ENCODE data around the gene CTDSPL. TPM values are rescaled to one million over a fixed set of nuclear protein-coding genes. Genes with fewer than 3 reads are reported as not detected.

The CTDSPL gene
- total and polyA plus RNA-seq, 2 of the 8 experiments (the other 6 are each of a cell fraction or from before 2014, with no cell fraction given), result 20.3 to 42.2 TPM

DNA sequence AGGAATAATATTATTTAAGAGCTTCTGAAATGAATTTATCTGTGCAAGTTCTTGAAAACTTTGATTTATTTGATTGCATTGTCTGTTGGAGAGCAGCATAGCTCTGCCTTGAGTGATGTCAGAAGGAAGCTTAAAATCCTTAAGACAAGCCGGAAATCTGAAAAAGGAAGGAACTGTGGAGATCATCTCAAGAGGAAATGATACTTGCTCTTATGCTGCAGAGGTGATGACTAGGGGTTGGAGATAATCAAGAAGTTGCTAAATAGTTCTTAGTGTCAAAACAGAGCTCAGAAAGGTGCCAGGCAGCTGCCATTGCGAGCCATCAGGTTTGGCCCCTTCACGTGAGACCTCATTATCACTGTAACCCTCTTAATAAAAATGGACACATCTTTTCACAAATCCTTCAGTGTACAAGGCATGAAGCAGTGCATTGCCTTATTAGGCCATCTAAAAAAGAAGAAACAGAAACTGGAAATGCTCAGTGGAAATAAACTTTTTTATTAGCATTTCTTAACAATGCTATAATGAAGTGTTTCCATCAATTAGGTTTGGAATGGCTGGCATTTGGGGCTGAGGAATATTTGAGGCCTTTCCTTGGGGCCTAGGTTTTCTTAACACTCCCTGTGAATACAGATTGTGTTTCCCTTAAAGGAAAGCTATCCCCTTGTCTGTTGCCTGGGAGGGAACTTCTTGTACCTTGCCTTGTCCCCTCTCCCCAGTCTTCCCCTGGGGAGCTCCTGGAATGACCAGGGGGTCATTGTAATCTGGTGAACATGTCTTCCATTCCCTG is 94.4 kb downstream of the CTDSPL start (continued):
- no peak for TF ChIP-seq EZH2 (IDR thresholded peaks at IDR 0.05; ENCODE audit: low read depth, low read length, severe bottlenecking)
- no peak for TF ChIP-seq POLR2A (IDR thresholded peaks at IDR 0.05; ENCODE audit: control extremely low read depth in 1 of 2, low read depth in 2 of 2, low read length in 2 of 2)
- no peak for TF ChIP-seq GABPA (IDR thresholded peaks at IDR 0.05; ENCODE audit: borderline replicate concordance, insufficient read depth, low read length)
- TF ChIP-seq RXRA (IDR thresholded peaks at IDR 0.05; ENCODE audit: insufficient read depth, low read depth, low read length), result no peak
- TF ChIP-seq NRF1 (IDR thresholded peaks at IDR 0.05; ENCODE audit: low read depth, low read length), result no peak
